Measurements from ENCODE around the gene OSBPL3.

OSBPL3 gene

GRCh38 chr7:24979470-24979862 is 512 bp downstream of the OSBPL3 start (continued):
- TF ChIP-seq, protein P1, sequence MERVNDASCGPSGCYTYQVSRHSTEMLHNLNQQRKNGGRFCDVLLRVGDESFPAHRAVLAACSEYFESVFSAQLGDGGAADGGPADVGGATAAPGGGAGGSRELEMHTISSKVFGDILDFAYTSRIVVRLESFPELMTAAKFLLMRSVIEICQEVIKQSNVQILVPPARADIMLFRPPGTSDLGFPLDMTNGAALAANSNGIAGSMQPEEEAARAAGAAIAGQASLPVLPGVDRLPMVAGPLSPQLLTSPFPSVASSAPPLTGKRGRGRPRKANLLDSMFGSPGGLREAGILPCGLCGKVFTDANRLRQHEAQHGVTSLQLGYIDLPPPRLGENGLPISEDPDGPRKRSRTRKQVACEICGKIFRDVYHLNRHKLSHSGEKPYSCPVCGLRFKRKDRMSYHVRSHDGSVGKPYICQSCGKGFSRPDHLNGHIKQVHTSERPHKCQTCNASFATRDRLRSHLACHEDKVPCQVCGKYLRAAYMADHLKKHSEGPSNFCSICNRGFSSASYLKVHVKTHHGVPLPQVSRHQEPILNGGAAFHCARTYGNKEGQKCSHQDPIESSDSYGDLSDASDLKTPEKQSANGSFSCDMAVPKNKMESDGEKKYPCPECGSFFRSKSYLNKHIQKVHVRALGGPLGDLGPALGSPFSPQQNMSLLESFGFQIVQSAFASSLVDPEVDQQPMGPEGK (tag by site-specific recombination; IDR thresholded peaks at IDR 0.05), result peak; percentile 31; the same call in 1 of the 2 replicates
- TF ChIP-seq FEZF1 (tag by site-specific recombination; IDR thresholded peaks at IDR 0.05) (no peak), SETDB1 (IDR thresholded peaks at IDR 0.05; ENCODE audit: insufficient read length, low read length) (no peak), CTCF (tag by site-specific recombination; IDR thresholded peaks at IDR 0.05) (peak; percentile 92), ZNF501 (tag by site-specific recombination; IDR thresholded peaks at IDR 0.05) (0 out of 2 replicates have a peak, but pooled peaks have one; percentile 12), ZNF221 (tag by site-specific recombination; IDR thresholded peaks at IDR 0.05; ENCODE audit: borderline replicate concordance) (no peak), ZNF133 (tag by site-specific recombination; IDR thresholded peaks at IDR 0.05) (no peak), ZBTB10 (tag by site-specific recombination; IDR thresholded peaks at IDR 0.05) (no peak), ZNF777 (tag by site-specific recombination; IDR thresholded peaks at IDR 0.05; ENCODE audit: borderline replicate concordance) (peak; percentile 61; the same call in 1 of the 2 replicates), TCF7L2 (IDR thresholded peaks at IDR 0.05; ENCODE audit: borderline replicate concordance, low read depth, low read length) (no peak), ZNF274 (IDR thresholded peaks at IDR 0.05; ENCODE audit: low read length) (no peak), ZNF274 (tag by site-specific recombination; IDR thresholded peaks at IDR 0.05; ENCODE audit: borderline replicate concordance) (no peak)
- TF ChIP-seq, protein P2, sequence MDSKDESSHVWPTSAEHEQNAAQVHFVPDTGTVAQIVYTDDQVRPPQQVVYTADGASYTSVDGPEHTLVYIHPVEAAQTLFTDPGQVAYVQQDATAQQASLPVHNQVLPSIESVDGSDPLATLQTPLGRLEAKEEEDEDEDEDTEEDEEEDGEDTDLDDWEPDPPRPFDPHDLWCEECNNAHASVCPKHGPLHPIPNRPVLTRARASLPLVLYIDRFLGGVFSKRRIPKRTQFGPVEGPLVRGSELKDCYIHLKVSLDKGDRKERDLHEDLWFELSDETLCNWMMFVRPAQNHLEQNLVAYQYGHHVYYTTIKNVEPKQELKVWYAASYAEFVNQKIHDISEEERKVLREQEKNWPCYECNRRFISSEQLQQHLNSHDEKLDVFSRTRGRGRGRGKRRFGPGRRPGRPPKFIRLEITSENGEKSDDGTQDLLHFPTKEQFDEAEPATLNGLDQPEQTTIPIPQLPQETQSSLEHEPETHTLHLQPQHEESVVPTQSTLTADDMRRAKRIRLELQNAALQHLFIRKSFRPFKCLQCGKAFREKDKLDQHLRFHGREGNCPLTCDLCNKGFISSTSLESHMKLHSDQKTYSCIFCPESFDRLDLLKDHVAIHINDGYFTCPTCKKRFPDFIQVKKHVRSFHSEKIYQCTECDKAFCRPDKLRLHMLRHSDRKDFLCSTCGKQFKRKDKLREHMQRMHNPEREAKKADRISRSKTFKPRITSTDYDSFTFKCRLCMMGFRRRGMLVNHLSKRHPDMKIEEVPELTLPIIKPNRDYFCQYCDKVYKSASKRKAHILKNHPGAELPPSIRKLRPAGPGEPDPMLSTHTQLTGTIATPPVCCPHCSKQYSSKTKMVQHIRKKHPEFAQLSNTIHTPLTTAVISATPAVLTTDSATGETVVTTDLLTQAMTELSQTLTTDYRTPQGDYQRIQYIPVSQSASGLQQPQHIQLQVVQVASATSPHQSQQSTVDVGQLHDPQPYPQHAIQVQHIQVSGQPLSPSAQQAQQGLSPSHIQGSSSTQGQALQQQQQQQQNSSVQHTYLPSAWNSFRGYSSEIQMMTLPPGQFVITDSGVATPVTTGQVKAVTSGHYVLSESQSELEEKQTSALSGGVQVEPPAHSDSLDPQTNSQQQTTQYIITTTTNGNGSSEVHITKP (tag by site-specific recombination; IDR thresholded peaks at IDR 0.05), result no peak
- TF ChIP-seq, protein P3, sequence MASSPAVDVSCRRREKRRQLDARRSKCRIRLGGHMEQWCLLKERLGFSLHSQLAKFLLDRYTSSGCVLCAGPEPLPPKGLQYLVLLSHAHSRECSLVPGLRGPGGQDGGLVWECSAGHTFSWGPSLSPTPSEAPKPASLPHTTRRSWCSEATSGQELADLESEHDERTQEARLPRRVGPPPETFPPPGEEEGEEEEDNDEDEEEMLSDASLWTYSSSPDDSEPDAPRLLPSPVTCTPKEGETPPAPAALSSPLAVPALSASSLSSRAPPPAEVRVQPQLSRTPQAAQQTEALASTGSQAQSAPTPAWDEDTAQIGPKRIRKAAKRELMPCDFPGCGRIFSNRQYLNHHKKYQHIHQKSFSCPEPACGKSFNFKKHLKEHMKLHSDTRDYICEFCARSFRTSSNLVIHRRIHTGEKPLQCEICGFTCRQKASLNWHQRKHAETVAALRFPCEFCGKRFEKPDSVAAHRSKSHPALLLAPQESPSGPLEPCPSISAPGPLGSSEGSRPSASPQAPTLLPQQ (tag by site-specific recombination; IDR thresholded peaks at IDR 0.05), result no peak
- TF ChIP-seq, protein P4, sequence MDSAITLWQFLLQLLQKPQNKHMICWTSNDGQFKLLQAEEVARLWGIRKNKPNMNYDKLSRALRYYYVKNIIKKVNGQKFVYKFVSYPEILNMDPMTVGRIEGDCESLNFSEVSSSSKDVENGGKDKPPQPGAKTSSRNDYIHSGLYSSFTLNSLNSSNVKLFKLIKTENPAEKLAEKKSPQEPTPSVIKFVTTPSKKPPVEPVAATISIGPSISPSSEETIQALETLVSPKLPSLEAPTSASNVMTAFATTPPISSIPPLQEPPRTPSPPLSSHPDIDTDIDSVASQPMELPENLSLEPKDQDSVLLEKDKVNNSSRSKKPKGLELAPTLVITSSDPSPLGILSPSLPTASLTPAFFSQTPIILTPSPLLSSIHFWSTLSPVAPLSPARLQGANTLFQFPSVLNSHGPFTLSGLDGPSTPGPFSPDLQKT (IDR thresholded peaks at IDR 0.05; ENCODE audit: borderline replicate concordance, low read depth, low read length), result no peak
- TF ChIP-seq, protein P5, sequence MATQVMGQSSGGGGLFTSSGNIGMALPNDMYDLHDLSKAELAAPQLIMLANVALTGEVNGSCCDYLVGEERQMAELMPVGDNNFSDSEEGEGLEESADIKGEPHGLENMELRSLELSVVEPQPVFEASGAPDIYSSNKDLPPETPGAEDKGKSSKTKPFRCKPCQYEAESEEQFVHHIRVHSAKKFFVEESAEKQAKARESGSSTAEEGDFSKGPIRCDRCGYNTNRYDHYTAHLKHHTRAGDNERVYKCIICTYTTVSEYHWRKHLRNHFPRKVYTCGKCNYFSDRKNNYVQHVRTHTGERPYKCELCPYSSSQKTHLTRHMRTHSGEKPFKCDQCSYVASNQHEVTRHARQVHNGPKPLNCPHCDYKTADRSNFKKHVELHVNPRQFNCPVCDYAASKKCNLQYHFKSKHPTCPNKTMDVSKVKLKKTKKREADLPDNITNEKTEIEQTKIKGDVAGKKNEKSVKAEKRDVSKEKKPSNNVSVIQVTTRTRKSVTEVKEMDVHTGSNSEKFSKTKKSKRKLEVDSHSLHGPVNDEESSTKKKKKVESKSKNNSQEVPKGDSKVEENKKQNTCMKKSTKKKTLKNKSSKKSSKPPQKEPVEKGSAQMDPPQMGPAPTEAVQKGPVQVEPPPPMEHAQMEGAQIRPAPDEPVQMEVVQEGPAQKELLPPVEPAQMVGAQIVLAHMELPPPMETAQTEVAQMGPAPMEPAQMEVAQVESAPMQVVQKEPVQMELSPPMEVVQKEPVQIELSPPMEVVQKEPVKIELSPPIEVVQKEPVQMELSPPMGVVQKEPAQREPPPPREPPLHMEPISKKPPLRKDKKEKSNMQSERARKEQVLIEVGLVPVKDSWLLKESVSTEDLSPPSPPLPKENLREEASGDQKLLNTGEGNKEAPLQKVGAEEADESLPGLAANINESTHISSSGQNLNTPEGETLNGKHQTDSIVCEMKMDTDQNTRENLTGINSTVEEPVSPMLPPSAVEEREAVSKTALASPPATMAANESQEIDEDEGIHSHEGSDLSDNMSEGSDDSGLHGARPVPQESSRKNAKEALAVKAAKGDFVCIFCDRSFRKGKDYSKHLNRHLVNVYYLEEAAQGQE (tag by site-specific recombination; IDR thresholded peaks at IDR 0.05), result 0 out of 2 replicates have a peak, but pooled peaks have one; percentile 10

Measured in HEK293 (cell line).